RWPE1 (cell line): ENCODE results near the gene EVC.
"Not testable (repeated sequence)": the region's sequence is repeated elsewhere in the genome, so short reads cannot be mapped to it uniquely, and the experiment has no call there.

ENCODE experiments used
- CTCF ChIA-PET: fragments of 350-600 bp; sonication (Branson Sonifier 250); formaldehyde crosslinking; extraction: SDS; loops from one replicate; lab custom pipeline; 2021; lab: Yijun Ruan, JAX
- POLR2A ChIA-PET: fragments of 400-600 bp; formaldehyde crosslinking; extraction: SDS; loops from one replicate; lab custom pipeline; 2020; ENCODE audit warnings: antibody characterized with exemption; ENCODE audit not compliant: low non-redundant PET; lab: Yijun Ruan, JAX
- DNase-seq: peaks from one replicate; pipeline ENCODE4 v3.0.0; 2012; ENCODE audit warnings: low spot score
- H3K27ac ChIP-seq: fragments of 450-650 bp; 2 replicates; pipeline ENCODE4 v1.5.1; 2017
- CTCF ChIP-seq: fragments of 450-650 bp; conservative IDR thresholded peaks from 2 replicates; pipeline ENCODE4 v1.5.1; 2017; ENCODE audit warnings: low read depth, mild to moderate bottlenecking

EVC gene

DNA sequence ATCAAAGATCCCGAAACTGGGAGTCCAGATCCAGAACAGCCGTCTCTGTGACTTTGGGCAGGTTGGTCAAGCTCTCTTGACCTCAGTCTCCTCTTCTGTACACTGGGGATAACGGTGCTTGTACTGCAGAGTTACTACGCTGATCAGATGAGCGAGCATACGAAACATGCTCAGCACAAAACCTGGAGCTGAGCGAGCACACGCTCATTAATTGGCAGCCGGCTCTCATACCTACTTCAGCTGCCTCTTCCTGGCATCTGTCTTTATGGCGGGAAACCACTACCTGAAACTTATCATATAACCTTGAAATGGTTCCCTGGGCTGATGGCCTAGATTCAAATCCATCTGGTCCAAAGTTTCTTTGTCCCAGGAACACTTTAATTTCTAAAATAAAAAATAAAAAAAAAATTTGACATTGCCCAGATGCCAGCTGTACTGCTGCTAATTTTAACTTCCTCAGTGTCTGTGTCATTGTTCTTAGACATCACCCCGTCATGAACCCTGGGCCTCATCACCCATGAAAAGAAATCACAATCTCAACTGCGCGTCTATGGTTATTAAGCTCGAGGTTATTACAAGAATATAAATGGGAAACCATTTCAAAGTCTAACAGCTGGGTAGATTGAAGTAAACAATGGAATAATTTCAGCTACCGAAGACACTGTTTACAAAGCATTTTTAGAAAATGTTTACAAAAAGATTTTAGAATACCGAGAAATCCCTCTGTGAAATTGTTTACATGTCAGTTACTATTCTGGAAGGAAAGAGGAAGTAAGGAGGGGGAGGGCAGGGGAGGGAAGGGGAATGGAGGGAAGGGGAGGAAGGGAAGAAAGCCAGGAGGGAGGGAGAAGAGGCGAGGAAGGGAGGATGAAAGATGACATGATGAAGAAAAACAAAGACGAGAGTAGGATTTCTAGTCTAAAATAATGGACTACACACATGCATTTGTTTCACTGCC, 132.9 kb downstream of the EVC start:
- no peak for DNase-seq
- no peak for TF ChIP-seq CTCF
- POLR2A ChIA-PET = interaction anchor here (0.6 kb wide), 1 partner anchor 15 kb away, joined by 3 read pairs; no protein-coding TSS in a partner anchor
- H3K27ac ChIP-seq = no peak overlapping the region
- CTCF ChIA-PET = no interaction called here

DNA sequence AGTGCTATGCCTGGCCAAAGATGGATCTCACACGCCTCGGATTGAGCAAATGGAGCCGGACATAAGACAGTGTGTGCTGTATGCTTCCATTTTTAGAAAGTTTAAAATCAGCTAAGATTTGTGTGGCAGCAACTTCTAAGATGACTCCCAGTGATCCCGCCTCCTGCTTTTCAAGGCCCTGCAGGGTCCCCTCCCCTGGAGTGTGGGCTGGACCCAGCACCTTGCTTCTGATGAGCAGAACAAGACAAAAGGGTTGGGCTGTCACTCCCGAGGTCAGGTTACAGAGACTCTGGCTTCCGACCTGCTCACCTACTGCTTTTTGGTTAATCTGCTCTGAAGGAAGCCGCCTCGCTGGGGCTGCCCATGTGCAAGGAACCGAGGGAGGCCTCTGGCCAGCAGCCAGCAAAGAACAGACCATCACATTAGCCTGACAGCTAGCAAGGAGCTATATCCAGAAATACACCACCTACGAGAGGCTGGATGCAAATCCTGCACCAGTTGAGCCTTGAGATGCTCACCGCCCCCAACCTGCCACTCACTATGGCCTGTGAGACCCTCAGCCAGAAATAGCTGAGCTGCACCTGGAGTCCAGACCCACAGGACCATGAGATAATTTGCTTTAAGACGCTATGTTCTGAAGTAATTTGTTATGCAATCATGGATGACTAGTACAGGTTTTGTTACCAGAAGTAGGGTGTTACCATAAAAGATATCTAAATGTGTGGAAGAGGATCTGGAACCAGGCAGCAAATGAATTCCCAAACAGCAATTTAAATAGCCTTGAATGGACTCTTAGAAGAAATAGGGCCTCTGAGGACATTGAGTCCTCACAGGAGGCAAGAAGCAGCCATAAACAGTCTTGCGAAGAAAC, 134.3 kb downstream of the EVC start:
- ChIA-PET POLR2A (no interaction called here), CTCF (no interaction called here)

DNA sequence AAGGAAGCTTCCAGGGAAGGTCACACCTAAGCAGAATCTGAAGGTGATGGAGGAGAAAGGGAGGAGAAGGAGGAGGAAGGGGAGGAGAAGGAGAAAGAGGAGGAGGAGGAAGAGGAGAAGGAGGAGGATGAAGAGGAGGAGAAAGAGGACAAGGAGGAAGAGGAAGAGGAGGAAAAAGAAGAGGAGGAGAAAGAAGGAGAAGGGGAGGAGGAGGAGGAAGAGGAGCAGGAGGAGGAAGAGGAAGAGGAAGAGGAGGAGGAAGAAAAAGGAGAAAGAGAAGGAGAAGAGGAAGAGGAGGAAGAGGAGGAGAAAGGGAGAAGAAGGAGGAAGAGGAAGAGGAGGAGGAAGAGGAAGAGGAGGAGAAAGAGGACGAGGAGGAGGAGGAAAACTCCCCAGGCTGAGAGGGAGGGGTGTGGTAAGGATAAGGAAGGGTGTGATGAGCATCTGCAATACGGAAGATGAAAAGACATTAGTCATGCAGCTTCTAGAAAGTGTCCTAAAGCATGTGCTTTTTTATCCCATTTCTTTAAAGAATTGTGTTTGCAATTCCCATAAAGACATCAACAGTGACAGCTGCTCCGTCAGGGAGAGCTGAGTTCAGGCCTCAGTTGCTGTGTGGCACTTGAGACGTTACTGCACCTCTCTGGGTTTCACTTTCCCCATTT, 140.8 kb downstream of the EVC start:
- ChIA-PET CTCF (no interaction called here), POLR2A (no interaction called here)
- no peak for DNase-seq
- H3K27ac ChIP-seq = no peak overlapping the region
- TF ChIP-seq CTCF = no peak

More for the DNA sequence above, 134.3 kb downstream of the EVC start:
- no peak for DNase-seq
- no peak for TF ChIP-seq CTCF
- H3K27ac ChIP-seq = no peak overlapping the region

DNA sequence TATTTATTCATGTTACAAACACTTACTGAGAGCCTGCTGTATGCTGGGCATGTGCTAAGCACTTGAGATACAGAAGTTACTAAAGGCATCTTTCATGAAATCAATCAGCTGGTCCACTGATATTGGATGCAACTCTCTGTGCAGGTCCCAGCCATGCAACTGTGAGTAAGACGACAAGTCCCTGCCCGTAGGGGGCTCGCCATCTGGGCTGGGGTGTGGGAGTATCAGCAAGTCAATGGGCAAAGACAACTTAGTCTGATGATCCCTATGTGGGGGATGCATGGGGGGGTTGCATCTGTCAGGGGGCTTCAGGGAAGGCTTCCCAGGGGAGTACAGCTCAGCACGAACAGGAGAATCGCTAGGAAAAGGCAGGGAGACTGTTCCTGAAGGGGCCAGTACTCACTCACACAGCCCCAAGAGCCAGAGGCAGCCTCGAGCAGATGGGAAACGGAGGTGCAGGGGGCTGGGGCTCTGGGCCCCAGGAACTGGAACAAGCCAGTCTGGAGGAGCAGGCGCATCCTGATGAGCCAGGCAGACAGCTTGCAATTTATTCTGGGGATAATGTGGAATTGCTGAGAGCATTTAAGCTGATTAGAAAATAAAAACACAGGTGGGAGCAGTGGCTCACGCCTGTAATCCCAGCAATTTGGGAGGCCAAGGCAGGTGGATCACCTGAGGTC, 141.7 kb downstream of the EVC start:
- ChIA-PET CTCF (interaction anchor here (0.5 kb wide), 1 partner anchor 161 kb away, joined by 3 read pairs; no protein-coding TSS in a partner anchor), POLR2A (no interaction called here)
- H3K27ac ChIP-seq = no peak overlapping the region
- TF ChIP-seq CTCF = no peak
- DNase-seq = no peak

DNA sequence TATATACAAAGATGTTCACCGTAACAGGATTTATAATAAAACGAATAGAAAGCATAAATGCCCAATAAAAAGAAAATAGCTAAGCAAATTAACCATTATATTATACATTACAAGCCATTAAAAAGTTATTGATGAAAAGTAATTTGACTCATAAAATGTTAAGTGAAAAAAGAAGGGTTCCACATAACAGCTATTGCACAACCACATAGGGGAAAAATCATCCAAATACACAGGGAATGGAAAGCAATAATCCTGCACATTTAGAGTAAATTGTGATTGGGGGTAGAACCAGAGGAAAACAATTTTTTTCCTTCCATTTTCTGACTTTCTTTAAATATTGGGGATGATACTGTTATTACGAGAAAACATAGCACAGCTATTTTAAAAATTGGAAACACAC, 143.9 kb downstream of the EVC start:
- H3K27ac ChIP-seq = no peak overlapping the region
- DNase-seq = no peak
- no peak for TF ChIP-seq CTCF
- POLR2A ChIA-PET = no interaction called here
- CTCF ChIA-PET = no interaction called here

- DNase-seq, CTCF ChIA-PET, POLR2A ChIA-PET, H3K27ac ChIP-seq: not testable (repeated sequence)
These were observed 145.4 kb downstream of the EVC start for GRCh38 chr4:5856362-5856761.
